RWPE2 (cell line): ENCODE results near the gene GLT1D1.
"Not testable (repeated sequence)": the region's sequence is repeated elsewhere in the genome, so short reads cannot be mapped to it uniquely, and the experiment has no call there.

ENCODE experiments used
- ATAC-seq: fragments of 200-7000 bp; cut with Tn5 transposase; 3 replicates; pipeline ENCODE4 v1.9.1; 2021; ENCODE audit warnings: low read depth
- DNase-seq: peaks from one replicate; pipeline ENCODE4 v3.0.0-alpha.2; 2020; ENCODE audit warnings: low spot score
- H3K27ac ChIP-seq: fragments of 450-650 bp; 2 replicates; pipeline ENCODE4 v1.5.1; 2017; ENCODE audit warnings: mild to moderate bottlenecking; ENCODE audit not compliant: poor library complexity, severe bottlenecking
- H3K27me3 ChIP-seq: fragments of 250-450 bp; sonication (Bioruptor Pico); 2 replicates; pipeline ENCODE4 v1.5.1; 2021; ENCODE audit warnings: mild to moderate bottlenecking, moderate library complexity; ENCODE audit not compliant: insufficient read depth, poor library complexity, severe bottlenecking
- H3K36me3 ChIP-seq: fragments of 250-450 bp; sonication (Bioruptor Pico); 2 replicates; pipeline ENCODE4 v1.5.1; 2020; ENCODE audit warnings: low read depth, mild to moderate bottlenecking, moderate library complexity
- H3K4me1 ChIP-seq: fragments of 250-450 bp; sonication (Bioruptor Pico); 2 replicates; pipeline ENCODE4 v1.5.1; 2021; ENCODE audit warnings: mild to moderate bottlenecking, moderate library complexity; ENCODE audit not compliant: insufficient read depth, poor library complexity, severe bottlenecking
- H3K4me3 ChIP-seq: fragments of 250-450 bp; sonication (Bioruptor Pico); 2 replicates; pipeline ENCODE4 v1.5.1; 2021; ENCODE audit warnings: mild to moderate bottlenecking, moderate library complexity; ENCODE audit not compliant: severe bottlenecking
- H3K9me3 ChIP-seq: fragments of 250-450 bp; sonication (Bioruptor Pico); 2 replicates; pipeline ENCODE4 v1.5.1; 2021; ENCODE audit warnings: mild to moderate bottlenecking, moderate library complexity; ENCODE audit not compliant: severe bottlenecking
- TF ChIP-seq, protein P1 (sequence below): fragments of 450-650 bp; IDR thresholded peaks from one replicate; pipeline ENCODE4 v1.5.1; 2017; ENCODE audit warnings: mild to moderate bottlenecking, moderate library complexity; ENCODE audit not compliant: poor library complexity, severe bottlenecking

GLT1D1 gene

GRCh38 chr12:128840862-128841468, 12.3 kb upstream of the GLT1D1 start:
- no peak overlapping the region for H3K27ac ChIP-seq
- H3K9me3 ChIP-seq, result no peaks in the 10 kb centered on the region
- TF ChIP-seq, protein P1, sequence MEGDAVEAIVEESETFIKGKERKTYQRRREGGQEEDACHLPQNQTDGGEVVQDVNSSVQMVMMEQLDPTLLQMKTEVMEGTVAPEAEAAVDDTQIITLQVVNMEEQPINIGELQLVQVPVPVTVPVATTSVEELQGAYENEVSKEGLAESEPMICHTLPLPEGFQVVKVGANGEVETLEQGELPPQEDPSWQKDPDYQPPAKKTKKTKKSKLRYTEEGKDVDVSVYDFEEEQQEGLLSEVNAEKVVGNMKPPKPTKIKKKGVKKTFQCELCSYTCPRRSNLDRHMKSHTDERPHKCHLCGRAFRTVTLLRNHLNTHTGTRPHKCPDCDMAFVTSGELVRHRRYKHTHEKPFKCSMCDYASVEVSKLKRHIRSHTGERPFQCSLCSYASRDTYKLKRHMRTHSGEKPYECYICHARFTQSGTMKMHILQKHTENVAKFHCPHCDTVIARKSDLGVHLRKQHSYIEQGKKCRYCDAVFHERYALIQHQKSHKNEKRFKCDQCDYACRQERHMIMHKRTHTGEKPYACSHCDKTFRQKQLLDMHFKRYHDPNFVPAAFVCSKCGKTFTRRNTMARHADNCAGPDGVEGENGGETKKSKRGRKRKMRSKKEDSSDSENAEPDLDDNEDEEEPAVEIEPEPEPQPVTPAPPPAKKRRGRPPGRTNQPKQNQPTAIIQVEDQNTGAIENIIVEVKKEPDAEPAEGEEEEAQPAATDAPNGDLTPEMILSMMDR, result no peak
- no peak overlapping the region for H3K4me3 ChIP-seq
- no peaks in the 10 kb centered on the region for H3K36me3 ChIP-seq
- no peaks in the 10 kb centered on the region for H3K27me3 ChIP-seq
- ATAC-seq (no peak), DNase-seq (no peak)
- no peaks in the 10 kb centered on the region for H3K4me1 ChIP-seq

DNA sequence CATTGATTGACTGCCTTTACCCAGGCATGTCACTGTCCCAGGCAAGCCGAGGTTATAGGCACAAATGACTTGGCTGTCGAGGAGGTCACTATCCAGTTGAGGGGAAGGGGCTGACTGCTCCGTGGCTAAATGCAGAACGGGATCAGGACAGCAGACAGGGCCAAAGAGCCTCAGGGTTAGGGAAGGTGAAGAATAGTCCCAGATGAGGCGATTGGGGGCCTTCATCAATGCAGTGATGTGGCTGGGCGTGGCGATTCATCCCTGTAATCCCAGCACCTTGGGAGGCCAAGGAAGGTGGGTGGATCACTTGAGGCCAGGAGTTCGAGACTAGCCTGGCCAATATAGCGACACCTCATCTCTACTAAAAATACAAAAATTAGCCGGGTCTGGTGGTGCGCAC, 10.7 kb upstream of the GLT1D1 start:
- Histone ChIP-seq H3K4me3 (no peak overlapping the region), H3K27ac (no peak overlapping the region), H3K36me3 (no peaks in the 10 kb centered on the region), H3K27me3 (no peaks in the 10 kb centered on the region), H3K4me1 (no peaks in the 10 kb centered on the region), H3K9me3 (no peaks in the 10 kb centered on the region)
- DNase-seq (no peak), ATAC-seq (no peak)
- TF ChIP-seq, protein P1, result no peak

GRCh38 chr12:128843538-128843937, 9.7 kb upstream of the GLT1D1 start:
- no peaks in the 10 kb centered on the region for H3K36me3 ChIP-seq
- H3K4me3 ChIP-seq, result no peak overlapping the region
- no peaks in the 10 kb centered on the region for H3K27me3 ChIP-seq
- H3K27ac ChIP-seq, result no peak overlapping the region
- no peak for DNase-seq
- TF ChIP-seq, protein P1, result no peak
- no peaks in the 10 kb centered on the region for H3K4me1 ChIP-seq
- no peaks in the 10 kb centered on the region for H3K9me3 ChIP-seq
- ATAC-seq, result no peak

GRCh38 chr12:128844031-128844635, 9.1 kb upstream of the GLT1D1 start:
- TF ChIP-seq, protein P1, result no peak
- no peak overlapping the region for H3K27ac ChIP-seq
- H3K27me3 ChIP-seq, result no peaks in the 10 kb centered on the region
- no peaks in the 10 kb centered on the region for H3K9me3 ChIP-seq
- no peaks in the 10 kb centered on the region for H3K36me3 ChIP-seq
- DNase-seq (no peak), ATAC-seq (no peak)
- no peak overlapping the region for H3K4me3 ChIP-seq
- H3K4me1 ChIP-seq, result no peaks in the 10 kb centered on the region

- not testable (repeated sequence) for H3K36me3 ChIP-seq, H3K27me3 ChIP-seq, H3K4me1 ChIP-seq, ATAC-seq, H3K9me3 ChIP-seq, H3K27ac ChIP-seq, DNase-seq, H3K4me3 ChIP-seq
Measured at GRCh38 chr12:128846671-128847070, 6.6 kb upstream of the GLT1D1 start.
